Keratinocyte (primary cell): ENCODE data around the gene KCNMB3. TPM values are rescaled to one million over a fixed set of nuclear protein-coding genes. Genes with fewer than 3 reads are reported as not detected.

Source experiments
- DNase-seq: peaks from one replicate; pipeline ENCODE4 v3.0.0-alpha.2; 2011; ENCODE audit warnings: low read depth, missing footprints, low spot score
- FAIRE-seq: peaks from 2 replicates; lab custom pipeline; 2011; peaks lifted over from hg19 to GRCh38; lab: Jason Lieb, UNC
- H2AFZ ChIP-seq: 2 replicates; pipeline ENCODE4 v1.6.0; 2012; ENCODE audit warnings: low read length, control low read depth, inconsistent platforms; ENCODE audit not compliant: control insufficient read depth
- H3K27ac ChIP-seq: 2 replicates; pipeline ENCODE4 v1.5.1; 2011; ENCODE audit warnings: low read length; ENCODE audit not compliant: control insufficient read depth, insufficient read depth
- H3K27me3 ChIP-seq: 3 replicates; pipeline ENCODE4 v1.6.0; 2011; ENCODE audit warnings: low read length; ENCODE audit not compliant: control insufficient read depth, insufficient read depth; ENCODE audit errors: extremely low read depth
- H3K36me3 ChIP-seq, 2 experiments: 2 replicates in 1 of 2; 3 replicates in 1 of 2; pipeline ENCODE4 v1.5.1; 2011; ENCODE audit warnings: low read length in 2 of 2, mild to moderate bottlenecking in 1 of 2; ENCODE audit not compliant: control insufficient read depth in 2 of 2, insufficient read depth in 2 of 2; ENCODE audit errors: extremely low read depth in 1 of 2
- H3K4me1 ChIP-seq: 3 replicates; pipeline ENCODE4 v1.5.1; 2011; ENCODE audit warnings: low read length; ENCODE audit not compliant: control insufficient read depth, insufficient read depth; ENCODE audit errors: extremely low read depth
- H3K4me2 ChIP-seq: 3 replicates; pipeline ENCODE4 v1.6.0; 2011; ENCODE audit warnings: low read depth, low read length; ENCODE audit not compliant: control insufficient read depth, insufficient read depth; ENCODE audit errors: extremely low read depth
- H3K4me3 ChIP-seq, 3 experiments: fragments of 200-600 bp in 1 of 3; sonication (generic) in 1 of 3; 2 replicates in 2 of 3; 3 replicates in 1 of 3; pipeline ENCODE4 v1.5.1; 2011 to 2016; ENCODE audit warnings: low read length in 3 of 3, mild to moderate bottlenecking in 3 of 3, control low read depth in 2 of 3, inconsistent platforms in 1 of 3, low read depth in 1 of 3, mixed read lengths in 1 of 3, mixed run types in 1 of 3, moderate library complexity in 1 of 3; ENCODE audit not compliant: control insufficient read depth in 2 of 3, insufficient read depth in 2 of 3; ENCODE audit errors: extremely low read depth in 1 of 3
- H3K79me2 ChIP-seq: 2 replicates; pipeline ENCODE4 v1.6.0; 2012; ENCODE audit warnings: low read length; ENCODE audit not compliant: control insufficient read depth, insufficient read depth
- H3K9ac ChIP-seq: 3 replicates; pipeline ENCODE4 v1.6.0; 2011; ENCODE audit warnings: low read length; ENCODE audit not compliant: control insufficient read depth, insufficient read depth; ENCODE audit errors: extremely low read depth
- H3K9me1 ChIP-seq: 3 replicates; pipeline ENCODE4 v1.6.0; 2011; ENCODE audit warnings: low read length; ENCODE audit not compliant: control insufficient read depth, insufficient read depth; ENCODE audit errors: extremely low read depth
- H3K9me3 ChIP-seq: 2 replicates; pipeline ENCODE4 v1.5.1; 2012; ENCODE audit warnings: low read depth, low read length; ENCODE audit not compliant: control insufficient read depth
- H4K20me1 ChIP-seq: 3 replicates; pipeline ENCODE4 v1.6.0; 2011; ENCODE audit warnings: low read length; ENCODE audit not compliant: control insufficient read depth, insufficient read depth; ENCODE audit errors: extremely low read depth
- EZH2 ChIP-seq: IDR thresholded peaks from one replicate; pipeline ENCODE4 v1.6.1; 2012; ENCODE audit warnings: inconsistent platforms, mild to moderate bottlenecking, low read length, moderate library complexity
- dilution Hi-C: fragments of 300-500 bp; cut with MboI; formaldehyde crosslinking; loops from one replicate; pipeline ENCODE4 v1.7.0; 2020; ENCODE audit warnings: low sequenced_read_pairs; ENCODE audit not compliant: extremely low pct_ligation_motif_present
- polyA plus RNA-seq, 5 experiments: library from polyadenylated mRNA; depleted of rRNA in 3 of 5; stranded (reverse) in 3 of 5; stranded (forward) in 1 of 5; unstranded in 1 of 5; fragments of >200 nt; gene quantifications; 1 replicate in 1 of 5; 2 replicates in 3 of 5; 3 replicates in 1 of 5; pipeline versions ENCODE4 v1.2.1 to v1.2.3, GENCODE V29; 2011 to 2012; ENCODE audit warnings: missing spikeins in 2 of 5, low read depth in 1 of 5, low replicate concordance in 1 of 5
- TF ChIP-seq, protein P1 (sequence below), 3 experiments: IDR thresholded peaks in 1 of 3; conservative IDR thresholded peaks in 1 of 3; optimal IDR thresholded peaks in 1 of 3; 2 replicates in 2 of 3; 3 replicates in 1 of 3; pipeline versions ENCODE3 to v1.5.1; 2011; ENCODE audit warnings: low read length in 3 of 3, mild to moderate bottlenecking in 3 of 3, moderate library complexity in 2 of 3, control low read depth in 1 of 3, inconsistent platforms in 1 of 3; ENCODE audit not compliant: insufficient read depth in 2 of 3; ENCODE audit errors: extremely low read depth in 1 of 3

The KCNMB3 gene
- polyA plus RNA-seq, 1 donor (not counting 4 experiments of a cell fraction or from before 2014, with no cell fraction given): 1.00 TPM

DNA sequence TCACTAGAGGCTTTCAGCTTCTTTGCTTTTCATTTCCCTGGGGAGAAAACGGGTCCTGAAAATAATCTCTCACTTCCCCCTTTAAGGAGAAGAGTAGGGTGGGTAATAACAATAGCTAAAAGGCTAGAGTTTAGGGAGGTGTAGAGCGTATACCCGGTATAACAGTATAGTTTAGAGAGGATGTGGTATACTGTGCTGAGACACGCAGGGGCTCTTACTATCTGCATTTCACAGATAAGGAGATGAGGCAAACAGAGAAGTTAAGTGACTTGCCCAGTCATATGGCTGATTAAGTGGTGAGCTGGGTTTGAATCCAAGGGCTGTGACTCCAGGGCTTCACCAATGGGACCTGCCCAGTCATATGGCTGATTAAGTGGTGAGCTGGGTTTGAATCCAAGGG, 15.0 kb upstream of the KCNMB3 start:
- no peak for FAIRE-seq

DNA sequence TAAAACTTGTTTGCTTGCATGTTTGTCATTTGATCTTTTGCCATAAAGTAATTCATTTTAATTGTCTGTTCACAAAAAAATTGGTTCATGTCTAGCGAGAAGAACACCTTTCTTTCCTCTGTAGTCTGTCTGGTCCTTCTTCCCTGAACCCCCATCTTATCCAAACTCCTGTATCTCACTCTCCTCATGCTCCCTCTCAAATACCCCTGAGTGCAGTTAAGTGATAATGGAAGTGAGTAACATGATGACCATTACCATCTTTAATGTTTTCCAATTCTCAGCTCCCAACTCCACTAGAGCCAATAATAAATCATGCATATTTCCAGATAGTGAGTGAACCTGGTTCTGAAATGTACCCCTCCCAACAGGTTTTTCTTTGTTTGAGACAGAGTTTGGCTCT, 14.2 kb upstream of the KCNMB3 start:
- peaks cover under 1% of the 10 kb centered on the region for H3K9me3 ChIP-seq
- H3K27ac ChIP-seq: no peak overlapping the region
- no peaks in the 10 kb centered on the region for H3K36me3 ChIP-seq
- no peaks in the 10 kb centered on the region for H4K20me1 ChIP-seq
- H3K27me3 ChIP-seq: no peaks in the 10 kb centered on the region
- H3K79me2 ChIP-seq: no peaks in the 10 kb centered on the region
- no peak overlapping the region for H3K9ac ChIP-seq
- no peak overlapping the region for H2AFZ ChIP-seq
- H3K4me3 ChIP-seq: no peak overlapping the region
- H3K9me1 ChIP-seq: no peaks in the 10 kb centered on the region
- H3K4me1 ChIP-seq: no peaks in the 10 kb centered on the region
- no peak overlapping the region for H3K4me2 ChIP-seq
- DNase-seq (no peak), FAIRE-seq (no peak)
- dilution Hi-C loops: no loop called here
- TF ChIP-seq, protein P1, sequence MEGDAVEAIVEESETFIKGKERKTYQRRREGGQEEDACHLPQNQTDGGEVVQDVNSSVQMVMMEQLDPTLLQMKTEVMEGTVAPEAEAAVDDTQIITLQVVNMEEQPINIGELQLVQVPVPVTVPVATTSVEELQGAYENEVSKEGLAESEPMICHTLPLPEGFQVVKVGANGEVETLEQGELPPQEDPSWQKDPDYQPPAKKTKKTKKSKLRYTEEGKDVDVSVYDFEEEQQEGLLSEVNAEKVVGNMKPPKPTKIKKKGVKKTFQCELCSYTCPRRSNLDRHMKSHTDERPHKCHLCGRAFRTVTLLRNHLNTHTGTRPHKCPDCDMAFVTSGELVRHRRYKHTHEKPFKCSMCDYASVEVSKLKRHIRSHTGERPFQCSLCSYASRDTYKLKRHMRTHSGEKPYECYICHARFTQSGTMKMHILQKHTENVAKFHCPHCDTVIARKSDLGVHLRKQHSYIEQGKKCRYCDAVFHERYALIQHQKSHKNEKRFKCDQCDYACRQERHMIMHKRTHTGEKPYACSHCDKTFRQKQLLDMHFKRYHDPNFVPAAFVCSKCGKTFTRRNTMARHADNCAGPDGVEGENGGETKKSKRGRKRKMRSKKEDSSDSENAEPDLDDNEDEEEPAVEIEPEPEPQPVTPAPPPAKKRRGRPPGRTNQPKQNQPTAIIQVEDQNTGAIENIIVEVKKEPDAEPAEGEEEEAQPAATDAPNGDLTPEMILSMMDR (optimal IDR thresholded peaks at IDR 0.05 in 1 of 3, IDR thresholded peaks at IDR 0.05 in 1 of 3, conservative IDR thresholded peaks at IDR 0.05 in 1 of 3; ENCODE audit: extremely low read depth in 1 of 3, insufficient read depth in 2 of 3, low read length in 3 of 3): no peak
- TF ChIP-seq EZH2: no peak

More for the DNA sequence above, 15.0 kb upstream of the KCNMB3 start:
- dilution Hi-C loops: no loop called here
- TF ChIP-seq EZH2: no peak
- TF ChIP-seq, protein P1 (optimal IDR thresholded peaks at IDR 0.05 in 1 of 3, IDR thresholded peaks at IDR 0.05 in 1 of 3, conservative IDR thresholded peaks at IDR 0.05 in 1 of 3; ENCODE audit: extremely low read depth in 1 of 3, insufficient read depth in 2 of 3, low read length in 3 of 3): no peak
- Histone ChIP-seq H3K79me2 (no peaks in the 10 kb centered on the region), H3K27me3 (no peaks in the 10 kb centered on the region), H3K9ac (no peak overlapping the region), H2AFZ (no peak overlapping the region), H4K20me1 (no peaks in the 10 kb centered on the region), H3K27ac (no peak overlapping the region), H3K4me2 (no peak overlapping the region), H3K4me1 (no peaks in the 10 kb centered on the region), H3K9me3 (no peaks in the 10 kb centered on the region), H3K9me1 (no peaks in the 10 kb centered on the region), H3K36me3 (no peaks in the 10 kb centered on the region), H3K4me3 (no peak overlapping the region)
- DNase-seq: no peak
